Measurements from ENCODE around the gene PLAAT2. TPM values are rescaled to one million over a fixed set of nuclear protein-coding genes. Genes with fewer than 3 reads are reported as not detected.

PLAAT2 gene
- total RNA-seq, 2 experiments from 2014 or later = 0.30 TPM; not detected in 1

DNA sequence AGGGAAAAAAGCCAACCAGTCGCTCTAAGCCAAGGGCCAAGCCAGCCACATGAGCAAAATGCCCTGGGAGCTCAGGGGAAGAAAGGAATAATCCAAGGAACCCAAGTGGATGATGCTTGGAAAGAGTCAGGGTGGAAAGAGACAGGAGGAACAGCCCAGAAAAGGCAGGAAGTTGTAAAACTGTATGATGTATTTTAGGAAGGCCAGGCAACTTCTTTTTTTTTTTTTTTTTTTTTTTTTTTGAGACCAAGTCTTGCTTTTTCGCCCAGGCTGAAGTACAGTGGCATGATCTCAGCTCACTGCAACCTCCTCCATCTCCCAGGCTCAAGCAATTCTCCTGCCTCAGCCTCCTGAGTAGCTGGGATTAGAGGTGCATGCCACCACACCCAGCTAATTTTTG is 55.7 kb downstream of the PLAAT2 start:
- ChIA-PET CTCF (interaction anchor here (0.6 kb wide), 1 partner anchor 1197 kb away, joined by 3 read pairs; no protein-coding TSS in a partner anchor), POLR2A (no interaction called here)

DNA sequence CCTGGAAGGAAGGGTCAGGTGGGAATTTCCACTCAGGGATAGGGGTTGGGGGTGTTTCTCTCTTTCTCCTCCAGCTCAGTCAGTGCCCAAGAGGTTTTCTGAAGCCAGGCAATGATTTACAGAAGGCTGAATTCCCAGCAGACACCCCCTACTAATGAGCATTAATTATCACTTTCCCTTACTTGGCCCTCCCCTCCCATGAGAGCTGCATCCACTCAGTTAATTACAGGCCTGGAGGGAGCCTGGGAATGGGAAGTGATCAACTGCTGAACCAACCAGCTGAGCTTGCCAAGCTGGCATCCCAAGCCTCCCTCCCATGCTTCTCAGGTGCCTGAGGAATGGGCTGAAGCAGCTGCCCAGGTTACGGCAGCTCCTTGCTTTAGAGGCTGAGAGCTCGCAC is 56.3 kb downstream of the PLAAT2 start:
- POLR2A ChIA-PET = no interaction called here
- CTCF ChIA-PET = interaction anchor here (1.2 kb wide), 1 partner anchor 129 kb away, joined by 4 read pairs; no protein-coding TSS in a partner anchor

DNA sequence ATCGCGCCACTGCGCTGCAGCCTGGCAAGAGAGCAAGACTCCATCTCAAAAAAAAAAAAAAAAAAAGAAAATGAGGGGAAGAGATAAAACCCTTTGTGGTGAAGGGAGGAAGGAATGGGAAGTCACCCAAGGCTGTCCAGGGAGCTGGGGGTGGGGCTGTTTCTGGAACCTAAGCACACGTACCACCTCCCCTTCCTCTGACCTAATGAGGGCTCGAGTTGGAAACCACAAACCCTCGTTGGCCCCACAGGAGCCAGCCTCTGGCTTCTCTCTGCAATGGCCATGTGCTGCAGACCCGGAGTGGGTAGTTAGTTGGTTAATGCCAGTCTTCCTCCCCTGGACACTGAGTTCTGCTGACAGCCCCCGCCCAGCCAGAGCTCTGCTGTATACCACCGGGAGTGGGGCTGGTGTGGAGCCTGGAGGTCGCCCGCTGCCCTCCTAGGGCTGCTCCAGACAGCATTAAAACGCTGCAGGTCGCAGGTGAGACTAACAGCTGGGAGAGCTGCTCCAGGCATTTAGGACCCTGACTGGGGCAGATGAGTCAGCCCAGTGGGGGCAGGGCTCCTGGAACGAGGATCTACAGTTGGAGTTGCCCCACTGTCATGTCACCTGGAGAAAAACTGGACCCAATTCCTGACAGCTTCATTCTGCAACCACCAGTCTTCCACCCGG is 57.2 kb downstream of the PLAAT2 start, which contains the start of gene LGALS12:
Gene LGALS12 (plus strand): TSS at position 228 of the 672 bp plus-strand sequence. CDS start 375 bp downstream, at position 603.
- CTCF ChIA-PET = interaction anchor here (0.6 to 1.2 kb wide), 2 partner anchors 13 to 130 kb away, joined by 3 to 4 read pairs; no protein-coding TSS in a partner anchor
- POLR2A ChIA-PET = no interaction called here

DNA sequence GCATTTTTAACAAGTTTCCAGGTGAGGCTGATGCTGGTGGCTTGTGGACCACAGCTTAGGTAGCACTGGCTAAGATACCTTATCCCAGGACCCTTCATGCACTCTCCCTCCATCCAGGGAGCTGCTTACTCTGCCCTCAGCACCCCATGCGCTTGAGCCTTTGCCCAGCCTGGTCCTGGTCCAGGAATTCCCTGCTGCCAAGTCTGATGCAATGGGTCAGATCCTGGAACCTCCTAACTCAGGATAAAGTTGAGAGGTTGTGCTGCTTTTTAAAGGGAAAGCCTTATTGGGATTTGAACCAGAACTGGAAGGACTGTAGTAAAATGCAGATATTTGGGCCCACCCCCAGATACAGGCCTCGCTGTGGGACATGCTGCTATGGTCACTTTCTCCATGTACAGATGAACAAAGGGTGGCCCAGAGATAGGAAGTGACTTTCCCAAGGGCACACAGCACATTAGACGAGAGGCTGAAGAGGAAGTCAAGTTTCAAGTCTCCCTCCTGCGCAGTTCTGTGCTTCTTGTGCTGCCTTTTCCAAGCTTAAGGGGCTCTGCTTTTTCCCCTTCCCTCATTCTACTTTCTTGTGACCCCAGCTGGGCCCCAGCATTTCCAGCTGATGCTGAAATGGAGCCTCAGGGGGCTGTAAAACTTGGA is 58.1 kb downstream of the PLAAT2 start:
- POLR2A ChIA-PET = no interaction called here
- CTCF ChIA-PET = no interaction called here

DNA sequence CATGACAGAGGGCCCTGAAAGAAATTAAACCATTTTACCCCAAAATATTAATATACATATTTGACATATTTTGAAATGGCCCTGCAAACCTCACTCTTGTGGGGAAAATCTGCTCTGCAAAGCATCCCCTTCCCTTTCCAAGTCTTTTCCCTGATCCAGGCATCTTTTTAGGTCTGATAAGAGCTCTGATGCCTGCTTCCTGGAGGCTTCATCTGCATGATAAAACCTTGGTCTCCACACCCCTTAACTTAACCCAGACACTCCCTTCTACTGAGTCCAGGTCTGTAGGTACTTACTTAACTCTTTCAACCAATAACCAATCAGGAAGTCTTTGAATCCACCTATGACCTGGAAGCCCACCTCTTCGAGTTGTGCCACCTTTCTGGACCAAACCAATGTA is 59.1 kb downstream of the PLAAT2 start:
- ChIA-PET POLR2A (no interaction called here), CTCF (no interaction called here)

DNA sequence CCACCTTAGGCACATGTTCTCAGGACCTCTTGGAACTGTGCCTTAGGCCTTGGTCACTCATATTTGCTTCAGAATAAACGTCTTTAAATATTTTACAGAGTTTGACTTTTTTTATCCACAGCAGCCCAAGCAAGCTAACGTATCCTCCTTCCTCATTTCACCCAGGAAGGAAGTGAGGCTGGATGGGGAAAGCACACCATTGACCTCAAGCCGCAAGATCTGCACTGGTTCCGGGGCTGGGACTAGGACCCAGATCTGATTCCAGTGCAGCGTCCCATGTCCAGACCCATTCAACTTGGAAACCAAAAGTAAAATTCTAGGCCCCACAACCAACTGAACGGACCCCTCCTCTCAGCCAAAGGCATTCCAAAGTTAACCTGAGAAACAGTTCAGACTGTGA is 59.7 kb downstream of the PLAAT2 start:
- POLR2A ChIA-PET = no interaction called here
- CTCF ChIA-PET = no interaction called here

Other genes with a start within 250 kb of the PLAAT2 start
- not detected for gene SLC22A9, start 193.6 kb downstream of the PLAAT2 start, total RNA-seq
- gene PLAAT5, start 72.2 kb downstream of the PLAAT2 start, total RNA-seq = under 1 TPM; 0.25 to 0.40 TPM
- gene LGALS12, start 57.3 kb downstream of the PLAAT2 start, total RNA-seq = not detected
- gene PLAAT4, start 26.6 kb downstream of the PLAAT2 start, total RNA-seq = 1 to 10 TPM; 7.4 to 9.9 TPM
- gene PLAAT3, start 51.1 kb upstream of the PLAAT2 start, total RNA-seq = 10 to 100 TPM; 13.8 to 14.7 TPM
- 10 to 100 TPM; 34.9 TPM for gene ATL3, start 108.0 kb upstream of the PLAAT2 start, total RNA-seq
- 10 to 100 TPM; 44.7 to 46.2 TPM for gene RTN3, start 118.1 kb upstream of the PLAAT2 start, total RNA-seq
- 1 to 10 TPM; 6.2 to 6.8 TPM for gene ZFTA, start 205.4 kb upstream of the PLAAT2 start, total RNA-seq

All from activated CD8-positive, alpha-beta memory T cell treated with anti-CD3 and anti-CD28 coated beads for 36 hours (primary cell).